ENCODE results near the gene PFKFB3.
"Not testable (repeated sequence)": the region's sequence is repeated elsewhere in the genome, so short reads cannot be mapped to it uniquely, and the experiment has no call there.

PFKFB3 gene

GRCh38 chr10:6203331-6204062 lies 765 bp downstream of the PFKFB3 start:
- DNase-seq: no peak

- no peak for DNase-seq
These were observed 1.3 kb downstream of the PFKFB3 start for GRCh38 chr10:6204063-6204340.

GRCh38 chr10:6204341-6205191 lies 1.8 kb downstream of the PFKFB3 start:
- DNase-seq: no peak

- not testable (repeated sequence) for DNase-seq
These were observed 3.8 kb downstream of the PFKFB3 start for GRCh38 chr10:6206486-6206885.

DNA sequence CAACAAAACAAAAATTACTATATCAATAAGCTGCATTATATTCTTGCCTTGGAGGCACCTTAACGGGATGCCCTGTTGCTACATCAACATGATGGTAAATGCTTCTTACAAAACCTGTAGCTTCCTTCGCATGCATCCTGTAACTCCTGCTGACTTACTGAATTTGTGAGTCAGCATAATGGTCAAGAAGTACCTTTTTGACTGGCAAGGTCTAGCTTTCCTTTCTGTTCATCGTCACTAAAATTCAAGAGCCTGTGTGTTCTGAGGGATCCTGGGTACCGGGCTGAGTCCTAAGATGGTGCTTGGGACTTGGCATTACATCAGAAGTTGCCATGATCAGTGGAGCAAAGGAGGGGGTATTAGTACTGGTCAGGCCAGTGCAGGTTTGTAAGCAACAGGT lies 4.9 kb downstream of the PFKFB3 start:
- no peak for DNase-seq

DNA sequence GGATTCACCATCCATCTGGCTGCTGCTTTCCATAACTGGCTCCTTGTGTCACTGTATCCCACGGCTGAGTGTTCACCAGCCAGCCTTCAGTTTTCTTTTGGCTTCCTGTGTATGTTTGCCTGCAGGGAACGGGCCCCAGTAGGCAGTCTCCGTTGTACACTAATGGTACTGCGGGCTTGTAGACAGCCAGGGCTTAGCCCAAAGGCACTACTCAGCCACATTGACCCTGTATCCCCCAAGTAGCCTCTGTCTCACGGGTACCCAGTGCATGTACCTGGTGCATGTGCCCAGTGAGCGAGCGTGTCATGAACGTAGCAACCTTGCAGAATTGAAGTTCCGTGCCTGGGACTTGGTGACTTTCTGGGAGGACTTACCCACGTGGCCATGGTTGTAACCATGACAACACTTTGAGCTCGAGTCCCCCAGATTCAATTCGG lies 6.1 kb downstream of the PFKFB3 start:
- DNase-seq: no peak

- no peak for DNase-seq
These were observed 8.6 kb downstream of the PFKFB3 start for GRCh38 chr10:6211341-6211670.

DNA sequence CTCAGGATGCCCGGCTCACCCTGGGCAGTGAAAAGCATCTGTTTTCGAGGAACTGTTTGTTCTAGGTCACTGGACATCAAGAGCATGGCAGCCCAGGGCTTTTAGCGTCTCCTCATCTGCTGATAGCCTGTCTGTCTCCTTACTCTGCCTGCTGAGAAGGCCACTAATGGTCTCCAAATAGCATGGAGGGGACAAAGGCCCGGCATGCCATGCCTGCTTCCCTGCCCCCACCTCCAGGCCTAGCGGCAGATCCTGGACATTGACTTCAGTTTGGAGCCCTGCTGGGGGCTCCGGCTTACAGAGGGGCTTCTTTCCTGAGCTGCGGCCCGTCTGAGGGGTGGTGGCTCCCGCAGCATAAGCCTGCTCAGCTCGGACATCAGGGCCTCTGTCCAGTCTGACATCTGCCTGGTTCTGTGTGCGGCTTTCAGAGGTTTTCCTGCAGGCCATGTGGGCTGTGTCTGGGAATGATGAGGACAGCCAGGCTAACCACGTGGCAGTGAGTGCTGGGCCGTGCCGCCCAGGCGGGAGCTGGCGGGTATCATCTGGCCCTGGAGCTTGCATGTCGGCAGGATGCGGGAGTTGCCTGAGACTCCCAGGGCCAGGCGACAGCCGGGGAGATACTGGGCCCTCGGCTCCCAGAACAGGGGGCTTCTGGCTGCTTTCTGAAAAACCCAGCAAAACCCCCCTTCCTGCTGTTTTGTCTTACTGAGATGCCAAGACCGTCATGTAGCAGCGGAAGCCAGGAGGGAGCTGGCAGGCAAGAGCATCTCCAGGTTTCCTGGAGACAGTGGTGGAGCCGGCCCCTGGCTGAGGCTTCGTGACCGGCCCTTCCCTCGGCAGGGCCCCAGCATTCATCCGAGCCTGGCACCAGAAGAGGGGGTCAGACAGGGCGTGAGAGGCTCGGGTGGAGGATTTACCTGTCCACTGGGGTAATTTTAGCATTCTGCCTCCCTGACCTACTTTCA lies 9.2 kb downstream of the PFKFB3 start:
- no peak for DNase-seq

DNA sequence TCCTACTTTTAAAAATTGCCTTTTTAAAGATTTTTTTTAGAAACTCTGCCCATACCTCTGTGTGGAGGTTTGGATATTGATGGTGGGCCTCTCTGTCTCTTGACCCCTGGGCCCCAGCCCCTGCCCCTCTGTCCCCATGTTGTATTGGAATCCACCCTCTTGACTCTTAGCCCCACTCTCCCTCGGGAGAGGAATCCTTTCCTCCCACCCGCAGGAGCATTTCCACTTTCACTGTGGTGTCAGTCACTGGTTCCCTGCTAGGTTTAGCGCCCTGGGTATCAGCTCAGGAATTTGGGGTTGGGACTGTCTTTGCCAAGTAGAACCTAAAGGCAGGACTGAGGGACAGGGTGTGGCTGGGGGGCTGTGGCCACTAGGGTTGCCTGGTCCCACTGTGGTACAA lies 10.1 kb downstream of the PFKFB3 start:
- DNase-seq: no peak

DNA sequence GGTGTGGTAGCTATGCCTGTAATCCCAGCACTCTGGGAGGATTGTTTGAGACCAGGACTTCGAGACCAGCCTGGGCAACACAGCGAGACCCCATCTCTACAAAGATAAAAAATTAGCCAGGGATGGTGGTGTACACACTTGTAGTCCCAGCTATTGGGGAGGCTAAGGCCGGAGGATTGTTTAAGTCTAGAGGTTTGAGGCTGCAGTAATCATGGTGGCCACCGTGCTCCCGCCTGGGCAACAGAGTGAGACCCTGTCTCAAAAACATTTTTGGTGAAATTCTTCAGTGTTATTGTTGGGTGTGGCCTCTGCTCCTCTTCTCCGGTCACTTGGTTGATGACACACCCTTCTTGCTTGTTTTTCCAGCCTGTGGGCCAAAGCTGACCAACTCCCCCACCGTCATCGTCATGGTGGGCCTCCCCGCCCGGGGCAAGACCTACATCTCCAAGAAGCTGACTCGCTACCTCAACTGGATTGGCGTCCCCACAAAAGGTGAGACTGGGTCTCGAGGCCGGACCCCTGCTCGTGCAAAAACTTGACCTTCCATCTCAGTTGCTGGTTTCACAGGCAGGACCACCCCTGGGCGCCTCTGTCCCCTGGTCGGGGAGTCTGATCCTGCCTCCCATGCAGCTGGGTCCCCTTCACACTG lies 10.6 kb downstream of the PFKFB3 start:
- no peak for DNase-seq

DNA sequence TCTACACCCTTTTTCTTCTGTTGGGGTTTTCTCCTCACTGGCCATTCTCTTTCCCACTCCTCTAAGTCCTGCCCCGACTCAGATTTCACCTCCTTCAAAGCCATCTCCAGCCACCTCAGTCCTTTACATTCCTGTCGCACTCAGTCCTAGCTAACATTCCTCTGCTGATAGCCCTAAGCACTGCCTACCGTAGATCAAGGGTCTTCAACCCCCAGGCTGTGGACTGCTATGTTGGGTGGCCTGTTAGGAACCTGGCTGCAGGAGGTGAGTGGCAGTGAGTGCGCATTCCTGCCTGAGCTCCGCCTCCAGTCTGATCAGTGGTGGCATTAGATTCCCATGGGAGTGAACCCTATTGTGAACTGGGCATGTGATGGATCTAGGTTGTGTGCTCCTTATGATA lies 11.2 kb downstream of the PFKFB3 start:
- DNase-seq: no peak

GRCh38 chr10:6214612-6215011 lies 11.9 kb downstream of the PFKFB3 start:
- DNase-seq: no peak

- DNase-seq: no peak
These were observed 12.5 kb downstream of the PFKFB3 start for GRCh38 chr10:6215241-6215640.

DNA sequence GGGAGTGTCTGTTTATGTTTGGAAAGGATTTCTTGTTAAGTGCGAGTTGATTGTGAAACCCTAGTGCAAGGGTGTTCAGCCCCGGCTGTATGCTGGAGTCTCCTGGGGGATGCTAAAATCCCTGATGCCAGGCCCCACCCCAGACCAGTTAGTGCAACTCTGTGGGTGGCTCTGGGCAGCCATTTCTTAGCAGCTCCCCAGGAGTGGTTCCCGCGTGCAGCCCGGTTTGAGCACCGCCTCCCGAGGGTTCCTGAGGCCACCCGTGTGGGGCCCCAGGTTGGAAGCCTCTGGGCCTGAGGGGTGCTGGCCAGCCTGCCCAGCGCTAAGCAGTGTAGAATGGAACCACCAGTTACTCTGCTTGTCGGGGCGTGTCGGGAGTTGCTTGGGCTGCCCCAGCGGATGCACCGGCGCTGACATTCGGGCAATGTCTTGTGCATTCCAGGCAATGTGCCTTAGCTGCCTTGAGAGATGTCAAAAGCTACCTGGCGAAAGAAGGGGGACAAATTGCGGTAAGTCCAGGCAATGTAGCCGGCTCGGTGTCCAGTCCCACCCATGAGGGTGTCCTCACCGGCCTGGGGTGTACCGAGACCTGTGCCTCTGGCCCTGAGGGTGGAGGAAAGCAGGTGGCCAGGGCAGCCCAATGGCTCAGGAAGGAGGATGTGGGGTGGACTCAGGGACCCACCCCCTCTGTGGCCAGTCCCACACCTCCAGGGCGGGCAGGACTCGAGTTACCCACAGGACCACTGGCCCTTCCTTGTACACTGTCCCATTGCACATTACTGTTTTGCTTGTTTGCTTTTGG lies 13.2 kb downstream of the PFKFB3 start:
- no peak for DNase-seq

- no peak for DNase-seq
These were observed 14.2 kb downstream of the PFKFB3 start for GRCh38 chr10:6216916-6217315.

DNA sequence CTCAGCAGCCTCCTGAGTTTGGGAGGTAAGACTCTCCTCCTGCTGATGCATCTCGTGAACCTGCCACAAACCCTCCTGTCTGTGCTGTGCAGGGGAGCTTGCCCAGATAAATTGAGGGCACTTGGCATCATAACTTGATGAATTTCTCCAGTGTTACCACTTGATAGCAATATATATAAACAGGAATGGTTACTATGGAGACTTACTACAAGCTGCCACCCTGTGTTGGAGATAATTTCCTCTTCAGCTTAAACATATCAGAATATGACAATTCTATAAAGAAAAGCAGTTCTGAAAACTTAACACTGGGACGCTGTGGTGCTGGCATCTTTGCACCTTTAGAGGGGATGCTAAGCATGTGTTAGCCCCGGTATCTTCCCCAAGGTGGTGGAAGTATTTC lies 14.9 kb downstream of the PFKFB3 start:
- DNase-seq: no peak

GRCh38 chr10:6218692-6219493 lies 16.2 kb downstream of the PFKFB3 start:
- no peak for DNase-seq

DNA sequence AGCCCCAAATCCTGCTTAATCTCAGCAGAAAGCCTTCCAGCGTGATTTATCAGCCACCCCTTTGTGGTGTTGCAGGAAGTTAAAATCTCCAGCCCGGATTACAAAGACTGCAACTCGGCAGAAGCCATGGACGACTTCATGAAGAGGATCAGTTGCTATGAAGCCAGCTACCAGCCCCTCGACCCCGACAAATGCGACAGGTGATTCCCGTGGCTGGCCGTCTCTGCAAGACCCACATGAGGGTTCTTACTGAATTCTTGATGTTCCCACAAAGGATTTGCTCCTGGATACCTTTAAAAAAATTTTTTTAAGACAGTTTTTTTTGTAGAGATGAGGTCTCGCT lies 16.7 kb downstream of the PFKFB3 start:
- no peak for DNase-seq

DNA sequence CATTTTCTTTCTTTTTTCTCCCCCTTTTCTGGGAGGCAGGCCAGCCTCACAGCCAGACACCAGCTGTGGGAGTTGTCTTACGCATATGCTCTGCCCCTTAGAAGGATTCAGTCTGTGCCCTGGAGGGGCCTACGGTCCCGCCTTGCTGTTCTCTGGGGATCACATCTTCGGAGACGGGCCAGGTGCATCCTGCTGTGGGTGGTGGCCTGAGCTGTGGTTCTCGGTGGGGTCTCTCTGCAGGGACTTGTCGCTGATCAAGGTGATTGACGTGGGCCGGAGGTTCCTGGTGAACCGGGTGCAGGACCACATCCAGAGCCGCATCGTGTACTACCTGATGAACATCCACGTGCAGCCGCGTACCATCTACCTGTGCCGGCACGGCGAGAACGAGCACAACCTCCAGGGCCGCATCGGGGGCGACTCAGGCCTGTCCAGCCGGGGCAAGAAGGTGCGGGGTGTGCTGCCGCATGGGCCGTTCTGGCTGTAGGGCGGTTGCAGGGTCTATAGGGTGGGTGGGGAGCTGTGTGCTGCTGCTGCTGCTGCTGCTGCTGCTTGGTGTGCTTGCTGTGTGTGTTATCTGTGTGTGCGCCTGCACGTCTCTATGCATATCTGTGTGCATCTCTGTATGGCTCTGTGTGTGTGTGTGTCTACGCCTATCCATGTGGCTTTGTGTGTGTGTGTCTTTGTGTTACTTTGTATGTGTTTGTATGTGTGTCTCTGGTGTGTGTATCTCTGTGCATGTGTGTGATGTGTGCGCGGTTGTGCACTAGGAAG lies 17.9 kb downstream of the PFKFB3 start:
- no peak for DNase-seq

DNA sequence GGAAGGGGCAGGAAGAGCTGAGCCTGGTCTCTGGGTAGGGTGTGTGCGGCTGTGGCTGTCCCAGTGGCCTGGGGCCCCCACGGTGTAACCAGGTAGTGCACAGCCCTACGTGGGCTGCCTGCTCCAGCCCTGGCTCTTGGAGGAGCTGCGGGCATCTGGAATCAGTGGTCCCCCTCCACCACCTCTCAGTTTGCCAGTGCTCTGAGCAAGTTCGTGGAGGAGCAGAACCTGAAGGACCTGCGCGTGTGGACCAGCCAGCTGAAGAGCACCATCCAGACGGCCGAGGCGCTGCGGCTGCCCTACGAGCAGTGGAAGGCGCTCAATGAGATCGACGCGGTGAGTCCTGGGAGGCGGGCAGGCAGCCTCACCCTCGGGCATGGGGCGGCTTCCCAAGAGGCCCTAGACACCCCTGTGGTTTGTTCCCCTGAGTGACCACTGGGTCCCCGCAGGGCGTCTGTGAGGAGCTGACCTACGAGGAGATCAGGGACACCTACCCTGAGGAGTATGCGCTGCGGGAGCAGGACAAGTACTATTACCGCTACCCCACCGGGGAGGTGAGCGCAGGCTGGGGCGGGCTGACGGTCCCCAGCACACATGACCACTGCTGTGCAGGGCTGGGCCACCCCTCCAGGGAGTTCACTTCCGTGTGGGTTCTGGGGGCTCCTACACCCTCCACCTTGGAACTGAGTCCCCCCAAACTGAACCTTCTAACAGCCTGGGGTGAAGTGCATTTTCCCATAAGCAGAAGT lies 18.6 kb downstream of the PFKFB3 start:
- no peak for DNase-seq
